ENCODE measurements around the gene C10orf67.

- TF ChIP-seq CTCF (IDR thresholded peaks at IDR 0.05) (no peak), POLR2A (IDR thresholded peaks at IDR 0.05) (no peak)
Observed at GRCh38 chr10:23373156-23373555, 28.6 kb upstream of the C10orf67 start.
